NOMO-1 treated with DMSO at 0.1 percent for 48 hours (cell line): ENCODE results near the gene RUNX1.

Experiments
- DNase-seq: peaks from one replicate; lab custom pipeline; 2025; ENCODE audit not compliant: unreplicated experiment; lab: John Stamatoyannopoulos, UW

Gene RUNX1

GRCh38 chr21:34836933-34837505 is 212.1 kb downstream of the RUNX1 start:
- DNase-seq = no peak

DNA sequence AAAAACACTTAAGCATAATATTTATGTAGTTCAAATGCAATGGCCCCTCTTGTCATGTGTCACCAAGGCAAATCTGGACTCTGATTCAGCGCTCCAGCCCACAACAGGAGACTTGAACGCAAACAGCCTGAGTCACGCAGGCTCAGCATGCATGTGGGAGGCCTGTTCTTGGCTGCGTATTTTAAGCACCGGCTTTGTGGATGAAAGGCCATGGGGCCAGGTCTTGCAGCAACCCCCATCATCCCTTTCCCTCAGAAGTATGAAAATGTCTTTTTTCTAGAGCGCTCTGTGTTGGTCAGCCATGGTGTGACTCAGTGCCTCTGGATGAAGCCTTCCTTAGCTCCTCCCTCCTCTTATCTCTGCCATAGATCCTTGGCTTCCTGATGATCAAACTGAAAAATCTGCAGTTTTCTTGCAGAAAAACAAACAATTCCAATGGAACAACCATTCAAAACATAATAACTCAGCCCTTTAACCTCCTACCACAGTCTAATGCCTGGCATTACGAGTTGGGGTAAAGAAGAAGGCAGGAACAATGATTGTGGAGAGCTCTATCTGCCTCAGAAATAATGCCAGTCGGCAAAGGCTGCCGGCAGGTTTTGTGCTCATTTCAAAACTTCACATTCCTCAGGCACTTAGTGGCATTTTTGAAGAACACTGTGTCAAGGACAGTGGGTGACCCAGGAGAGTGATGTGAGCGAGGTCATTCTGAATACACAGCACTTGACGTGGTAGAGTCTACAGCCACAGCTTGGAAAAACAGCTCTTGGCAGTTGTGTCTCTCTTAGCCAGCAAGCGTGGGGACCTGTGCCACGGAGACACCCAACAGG is 212.8 kb downstream of the RUNX1 start:
- peak; percentile 80 for DNase-seq

GRCh38 chr21:34835526-34835925 is 213.6 kb downstream of the RUNX1 start:
- DNase-seq = peak; percentile 91

DNA sequence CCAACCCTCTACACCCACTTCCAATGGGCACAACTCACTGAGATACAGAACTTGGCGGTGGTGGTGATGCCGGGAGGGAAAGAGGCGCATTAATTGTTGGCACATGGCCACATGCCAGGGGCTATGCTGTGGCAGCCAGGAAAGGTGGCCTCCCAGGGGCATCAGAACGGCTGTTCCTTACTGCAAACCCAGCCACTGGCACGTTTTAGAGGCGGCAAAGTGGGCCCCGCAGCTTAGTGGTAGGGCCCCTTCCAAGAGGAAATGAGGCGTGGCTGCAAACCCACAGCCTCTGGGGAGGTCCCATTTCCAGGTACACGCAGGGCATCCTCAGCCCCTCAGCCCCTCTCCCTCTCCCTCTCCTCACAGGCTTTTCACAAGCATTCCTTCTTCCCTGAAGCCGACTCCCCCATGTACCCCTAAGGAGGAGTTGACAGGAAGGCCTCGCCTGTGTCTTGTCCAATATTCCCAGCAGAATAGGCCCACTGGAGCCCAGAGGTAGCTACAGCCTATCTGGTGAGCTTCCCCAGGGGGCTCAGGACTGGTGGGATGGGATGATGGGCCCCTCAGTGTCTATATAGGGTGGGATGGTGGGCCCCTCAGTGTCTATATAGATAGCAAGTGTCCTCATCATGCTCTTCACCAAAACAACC is 214.1 kb downstream of the RUNX1 start:
- peak; percentile 17 for DNase-seq

DNA sequence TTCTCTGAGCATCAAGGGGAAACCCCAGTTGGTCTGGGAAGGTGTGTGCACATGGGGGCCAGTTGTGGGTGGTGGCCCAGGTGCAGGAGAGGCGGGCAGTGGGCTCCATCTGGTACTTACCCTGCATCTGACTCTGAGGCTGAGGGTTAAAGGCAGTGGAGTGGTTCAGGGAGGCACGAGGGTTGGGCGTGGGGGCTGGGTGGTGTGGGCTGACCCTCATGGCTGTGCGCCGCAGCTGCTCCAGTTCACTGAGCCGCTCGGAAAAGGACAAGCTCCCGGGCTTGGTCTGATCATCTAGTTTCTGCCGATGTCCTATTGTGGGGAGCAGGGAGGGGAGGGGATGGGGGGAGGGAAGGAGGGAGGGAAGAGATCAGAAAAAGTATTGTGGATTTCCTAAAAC is 214.8 kb downstream of the RUNX1 start:
- DNase-seq = no peak

DNA sequence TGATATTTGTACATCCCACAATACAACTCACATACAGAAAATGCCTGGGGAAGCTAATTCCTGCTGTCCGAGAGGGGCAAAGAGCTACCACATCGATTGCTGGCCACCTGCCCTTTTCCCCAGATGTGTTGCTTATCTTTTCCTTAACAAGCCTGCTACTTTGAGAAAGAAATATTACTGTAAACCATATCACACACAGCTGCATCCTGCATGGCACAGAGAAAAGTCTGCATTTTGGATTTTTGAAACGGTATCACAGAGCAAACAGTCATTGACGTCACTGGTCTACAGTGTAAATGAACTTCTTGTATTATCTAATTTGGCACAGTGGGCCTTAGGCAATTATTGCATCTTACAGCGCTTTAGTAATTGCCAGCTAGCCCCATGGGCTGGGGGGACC is 215.6 kb downstream of the RUNX1 start:
- DNase-seq = no peak

- no peak for DNase-seq
These were observed 218.5 kb downstream of the RUNX1 start for GRCh38 chr21:34830386-34831170.

GRCh38 chr21:34827445-34828235 is 221.5 kb downstream of the RUNX1 start:
- DNase-seq = no peak

DNA sequence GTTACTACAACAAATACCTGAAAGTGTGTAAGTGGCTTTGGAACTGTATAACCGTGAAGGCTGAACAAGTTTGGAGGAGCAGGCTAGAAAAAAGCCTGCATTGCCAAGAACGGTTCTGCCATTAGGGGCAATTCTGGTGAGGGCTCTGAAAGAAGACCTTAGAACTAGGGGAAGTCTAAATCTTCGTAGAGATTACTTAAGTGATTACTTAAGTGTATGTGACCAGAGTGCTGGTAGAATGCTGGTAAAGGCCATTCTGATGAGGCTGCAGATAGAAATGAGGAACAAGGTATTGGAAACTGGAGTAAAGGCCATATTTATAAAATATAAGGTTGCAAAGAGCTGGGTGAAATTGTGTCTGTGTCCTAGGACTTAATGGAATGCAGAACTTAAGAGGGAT is 222.3 kb downstream of the RUNX1 start:
- peak; percentile 73 for DNase-seq

- DNase-seq = no peak
These were observed 223.1 kb downstream of the RUNX1 start for GRCh38 chr21:34825948-34826548.

GRCh38 chr21:34825101-34825500 is 224.0 kb downstream of the RUNX1 start:
- DNase-seq = no peak

DNA sequence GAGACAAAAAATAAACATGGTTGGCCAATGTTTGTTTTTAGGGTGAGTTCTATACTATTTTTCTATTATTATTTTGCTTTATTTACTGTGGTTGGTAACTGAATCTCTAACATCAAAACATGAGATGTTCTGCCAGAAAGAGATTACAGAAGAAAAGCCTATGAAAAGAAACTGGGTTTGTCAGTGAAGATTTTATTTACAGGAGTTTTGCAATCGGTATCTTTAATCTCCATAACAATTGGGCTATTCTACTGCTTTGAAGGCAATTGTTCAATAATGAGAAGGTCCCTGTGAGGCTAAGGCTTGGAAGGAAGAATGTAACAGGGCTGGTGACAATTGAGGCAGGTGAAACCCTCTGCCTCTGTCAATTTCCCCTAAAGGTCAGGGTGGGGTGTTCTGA is 224.8 kb downstream of the RUNX1 start:
- DNase-seq = no peak

DNA sequence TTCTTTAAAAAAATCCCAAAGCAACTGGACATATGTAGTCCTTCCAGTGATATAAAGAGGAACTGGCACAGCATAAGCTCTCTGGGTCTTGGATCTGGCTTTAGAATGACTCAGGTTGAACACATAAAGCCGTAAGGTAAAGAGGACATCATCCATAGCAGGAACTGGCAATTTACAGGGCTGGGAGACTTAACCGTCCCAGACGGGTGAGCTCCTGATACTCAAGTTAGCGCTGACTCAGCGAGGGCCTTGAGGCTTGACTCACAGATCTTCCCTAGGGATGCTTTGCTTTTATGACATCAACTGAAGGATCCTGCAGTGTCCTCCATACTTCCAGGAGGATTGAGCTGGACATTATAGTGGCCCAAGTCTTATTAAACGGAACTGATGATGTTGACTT is 226.2 kb downstream of the RUNX1 start:
- DNase-seq = no peak

DNA sequence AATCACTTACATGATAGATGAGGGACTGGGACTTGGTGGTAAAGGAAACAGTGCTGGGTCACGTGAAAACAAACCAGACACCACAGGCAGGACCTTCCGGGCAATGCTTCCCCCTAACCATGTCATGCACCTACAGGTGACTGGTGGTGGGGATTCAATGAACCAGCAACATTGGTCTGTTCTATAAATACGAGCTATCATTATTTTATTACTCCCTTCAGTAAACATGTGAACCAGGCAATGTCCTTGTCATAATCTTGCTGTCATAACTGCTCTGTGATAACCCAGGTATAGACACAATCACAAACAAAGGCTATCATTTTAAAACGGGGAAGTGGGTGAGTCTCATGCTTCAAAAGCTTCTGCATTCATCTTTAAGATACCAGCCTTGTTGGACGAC is 226.9 kb downstream of the RUNX1 start:
- no peak for DNase-seq

DNA sequence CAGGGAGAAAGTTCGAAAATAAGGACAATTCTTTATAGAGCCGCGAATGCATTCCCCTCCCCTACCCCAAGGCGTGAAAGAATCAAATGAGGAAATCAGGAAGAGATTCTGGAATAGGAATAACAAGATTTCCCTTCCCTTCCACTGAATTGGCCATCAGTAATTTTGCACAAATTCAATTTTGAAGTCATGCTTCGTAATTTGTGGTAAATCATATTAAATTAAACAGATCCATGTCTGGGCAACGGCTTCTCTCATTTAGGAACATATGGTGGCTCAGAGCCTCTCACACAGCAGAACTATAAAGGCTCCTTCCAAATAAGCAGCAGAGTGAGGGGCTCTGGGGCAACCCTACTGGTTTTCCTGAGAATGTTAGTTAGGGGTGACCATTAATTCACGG is 227.4 kb downstream of the RUNX1 start:
- DNase-seq = no peak

DNA sequence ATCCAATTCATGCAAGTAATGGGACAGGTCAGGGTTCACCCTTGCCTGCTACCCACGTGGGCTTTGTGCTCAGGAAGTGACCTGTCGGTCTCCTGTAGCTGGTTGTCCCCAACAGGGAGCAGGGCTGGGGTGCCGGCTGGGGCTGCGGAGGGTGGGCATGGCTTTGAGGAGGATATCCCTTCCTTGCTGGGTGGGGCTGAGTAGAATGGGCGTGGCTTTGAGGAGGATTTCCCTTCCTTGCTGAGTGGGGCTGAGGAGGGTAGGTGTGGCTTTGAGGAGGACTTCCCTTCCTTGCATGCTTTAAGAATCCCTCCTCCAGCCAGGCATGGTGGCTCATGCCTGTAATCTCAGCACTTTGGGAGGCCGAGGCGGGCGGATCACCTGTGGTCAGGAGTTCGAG is 229.1 kb downstream of the RUNX1 start:
- DNase-seq = no peak

GRCh38 chr21:34819357-34819999 is 229.6 kb downstream of the RUNX1 start:
- no peak for DNase-seq

DNA sequence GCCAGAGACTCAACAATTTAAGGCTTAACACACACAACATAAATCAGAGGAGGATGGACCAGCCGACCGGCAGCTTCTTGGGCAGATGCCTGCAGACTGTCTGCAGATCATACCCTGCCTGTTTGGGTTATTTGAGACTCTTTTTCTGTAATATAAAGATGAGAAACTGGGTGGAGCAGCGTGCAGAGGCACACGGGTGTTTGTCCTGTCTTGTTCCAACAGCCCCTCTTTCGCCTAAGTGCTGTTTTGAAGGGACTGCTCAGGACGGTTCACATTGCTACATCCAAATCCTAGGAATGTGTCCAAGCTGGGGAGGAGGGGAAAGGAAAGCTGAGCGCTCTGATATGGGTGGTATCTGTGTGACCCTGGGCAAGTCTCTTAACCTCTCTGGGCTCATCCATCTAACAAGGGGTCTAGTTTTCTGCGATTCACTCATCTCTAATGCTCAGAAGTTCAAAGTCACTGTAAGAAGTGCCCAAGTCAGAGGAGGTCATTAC is 230.4 kb downstream of the RUNX1 start:
- DNase-seq = no peak

DNA sequence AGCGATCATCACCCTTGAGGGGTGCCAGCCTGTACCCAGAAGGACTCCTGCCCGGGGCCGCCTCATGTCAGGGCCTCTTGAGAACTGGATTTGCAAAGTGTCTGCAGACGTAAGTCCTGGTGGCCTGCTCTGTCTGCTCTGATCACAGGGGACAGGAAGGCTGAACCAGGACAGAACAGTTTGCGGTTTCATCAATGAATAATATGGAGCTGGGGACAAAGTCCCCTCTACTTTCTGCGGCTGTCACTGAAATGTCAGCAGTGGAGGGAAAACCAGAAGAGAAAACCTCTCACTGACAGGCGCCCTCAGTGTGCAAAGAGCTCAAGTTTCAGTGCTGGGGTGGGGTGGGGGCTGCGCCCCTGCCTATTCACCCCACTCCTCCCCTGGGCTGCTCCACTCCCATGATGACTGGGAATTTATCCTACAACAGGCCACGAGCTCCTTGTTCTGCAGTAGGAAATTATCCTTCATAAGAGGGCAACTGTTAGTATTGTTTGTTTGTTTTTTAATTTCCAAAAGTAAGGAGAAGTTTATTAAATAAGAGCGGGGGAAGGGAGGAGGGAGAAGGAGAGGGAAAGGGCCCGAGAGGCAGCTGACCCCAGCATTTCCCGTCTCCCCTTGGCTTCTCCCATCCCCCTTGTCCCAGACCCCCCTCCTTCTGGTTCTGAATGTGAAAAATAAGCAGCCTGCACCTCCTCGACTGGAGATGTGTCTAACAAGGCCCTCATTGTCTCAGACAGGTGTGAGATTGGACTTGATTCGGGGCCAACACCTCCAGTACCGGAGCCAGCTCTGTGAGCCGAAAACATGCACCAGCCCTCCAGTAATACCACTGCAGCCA is 231.1 kb downstream of the RUNX1 start:
- no peak for DNase-seq
